ENCODE data around the gene KLHDC9.

DNA sequence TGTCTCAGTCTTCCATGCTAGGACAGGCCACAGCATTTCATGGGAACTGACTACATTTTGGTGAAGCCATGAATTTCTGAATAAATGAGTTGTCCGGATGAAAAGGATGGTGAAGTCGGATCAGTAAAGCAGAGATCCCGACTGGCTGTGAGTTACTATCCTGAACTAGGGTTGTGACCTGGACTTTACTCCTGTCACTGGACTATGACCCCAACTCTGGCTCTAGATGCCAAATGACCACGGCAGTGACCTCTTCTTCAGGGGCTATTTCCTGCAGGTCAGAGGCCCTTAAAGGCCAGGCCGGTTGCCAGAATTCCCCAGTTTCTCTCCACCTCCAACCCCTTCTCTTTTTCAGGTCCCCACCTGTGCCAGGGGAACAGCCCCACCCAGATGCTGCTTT is 7.1 kb upstream of the KLHDC9 start:
- no peak for TF ChIP-seq POLR2A (IDR thresholded peaks at IDR 0.05; ENCODE audit: low read length)
- no peak for TF ChIP-seq GATA1 (IDR thresholded peaks at IDR 0.05; ENCODE audit: low read depth, low read length)
